22Rv1 (cell line): Measurements from ENCODE around the gene ACVRL1.

ENCODE experiments used
- ZFX ChIP-seq: fragments of 450-650 bp; IDR thresholded peaks from 2 replicates; pipeline ENCODE4 v1.6.1; 2017; ENCODE audit warnings: antibody characterized with exemption, borderline replicate concordance
- TF ChIP-seq, protein P1 (sequence below): fragments of 450-650 bp; IDR thresholded peaks from 2 replicates; pipeline ENCODE4 v1.5.1; 2017; ENCODE audit warnings: mild to moderate bottlenecking

- TF ChIP-seq, protein P1, sequence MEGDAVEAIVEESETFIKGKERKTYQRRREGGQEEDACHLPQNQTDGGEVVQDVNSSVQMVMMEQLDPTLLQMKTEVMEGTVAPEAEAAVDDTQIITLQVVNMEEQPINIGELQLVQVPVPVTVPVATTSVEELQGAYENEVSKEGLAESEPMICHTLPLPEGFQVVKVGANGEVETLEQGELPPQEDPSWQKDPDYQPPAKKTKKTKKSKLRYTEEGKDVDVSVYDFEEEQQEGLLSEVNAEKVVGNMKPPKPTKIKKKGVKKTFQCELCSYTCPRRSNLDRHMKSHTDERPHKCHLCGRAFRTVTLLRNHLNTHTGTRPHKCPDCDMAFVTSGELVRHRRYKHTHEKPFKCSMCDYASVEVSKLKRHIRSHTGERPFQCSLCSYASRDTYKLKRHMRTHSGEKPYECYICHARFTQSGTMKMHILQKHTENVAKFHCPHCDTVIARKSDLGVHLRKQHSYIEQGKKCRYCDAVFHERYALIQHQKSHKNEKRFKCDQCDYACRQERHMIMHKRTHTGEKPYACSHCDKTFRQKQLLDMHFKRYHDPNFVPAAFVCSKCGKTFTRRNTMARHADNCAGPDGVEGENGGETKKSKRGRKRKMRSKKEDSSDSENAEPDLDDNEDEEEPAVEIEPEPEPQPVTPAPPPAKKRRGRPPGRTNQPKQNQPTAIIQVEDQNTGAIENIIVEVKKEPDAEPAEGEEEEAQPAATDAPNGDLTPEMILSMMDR: no peak
- no peak for TF ChIP-seq ZFX
These were observed 53.6 kb downstream of the ACVRL1 start for GRCh38 chr12:51960890-51961289.
